GM19023 (cell line): ENCODE results near the gene WNT7B.
"Not testable (repeated sequence)": the region's sequence is repeated elsewhere in the genome, so short reads cannot be mapped to it uniquely, and the experiment has no call there.

ENCODE experiments used
- ATAC-seq: cut with Tn5 transposase; IDR thresholded peaks from one replicate; pipeline ENCODE4 v1.9.1; 2021; ENCODE audit warnings: mild to moderate bottlenecking, moderate library complexity; ENCODE audit not compliant: unreplicated experiment

WNT7B gene

DNA sequence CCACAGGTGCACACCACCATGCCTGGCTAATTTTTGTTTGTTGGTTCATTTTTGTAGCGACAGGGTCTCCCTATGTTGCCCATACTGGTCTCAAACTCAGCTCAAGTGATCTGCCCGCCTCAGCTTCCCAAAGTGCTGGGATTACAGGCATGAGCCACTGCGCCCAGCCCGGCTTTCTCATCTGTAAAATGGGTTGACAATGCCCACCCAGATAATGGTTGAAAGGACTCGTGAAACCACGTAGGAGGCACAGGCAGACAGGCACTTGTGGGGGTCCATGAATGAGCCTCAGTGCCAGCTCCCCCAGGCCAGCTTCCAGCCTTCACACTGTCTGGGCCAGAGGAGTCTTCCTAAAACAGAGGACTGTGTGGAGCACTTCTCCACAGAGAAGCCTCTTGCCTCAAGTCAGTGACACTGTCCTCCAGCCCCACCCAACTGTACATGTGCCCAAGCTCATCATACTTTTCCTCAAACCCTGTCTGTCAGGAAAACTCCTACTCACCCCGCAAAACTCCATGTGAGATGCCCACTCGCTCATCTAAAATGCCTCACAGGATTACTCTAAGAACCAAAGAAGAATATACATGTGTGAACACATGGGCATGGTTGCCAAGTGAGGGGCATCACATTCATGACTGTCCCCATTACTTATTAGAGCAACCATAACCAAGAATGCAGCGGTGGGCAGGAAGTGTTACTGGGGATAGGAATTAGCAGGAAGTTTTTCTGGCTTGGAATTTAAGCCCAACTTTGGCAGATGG is 32.1 kb upstream of the WNT7B start:
- ATAC-seq = no peak

DNA sequence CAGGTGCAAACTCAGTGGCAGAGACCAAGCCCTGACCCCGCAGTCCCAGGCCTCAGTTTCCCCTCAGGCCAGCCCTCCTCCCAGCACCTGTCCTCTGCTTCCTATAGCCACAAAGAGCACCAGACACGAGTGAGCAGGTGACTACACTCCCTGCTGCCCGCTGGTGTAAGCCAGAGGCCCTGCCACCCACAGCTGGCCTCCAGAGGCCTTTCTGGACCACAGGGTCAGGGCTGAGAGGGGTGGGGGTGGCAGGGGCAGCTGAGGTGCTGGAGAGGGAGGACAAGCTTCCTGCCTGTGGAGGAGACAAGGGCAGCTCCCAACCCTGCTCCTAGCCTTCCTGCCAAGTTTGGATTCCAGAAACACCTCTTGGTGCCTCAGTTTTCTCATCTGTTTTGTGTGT is 31.3 kb upstream of the WNT7B start:
- ATAC-seq = no peak

DNA sequence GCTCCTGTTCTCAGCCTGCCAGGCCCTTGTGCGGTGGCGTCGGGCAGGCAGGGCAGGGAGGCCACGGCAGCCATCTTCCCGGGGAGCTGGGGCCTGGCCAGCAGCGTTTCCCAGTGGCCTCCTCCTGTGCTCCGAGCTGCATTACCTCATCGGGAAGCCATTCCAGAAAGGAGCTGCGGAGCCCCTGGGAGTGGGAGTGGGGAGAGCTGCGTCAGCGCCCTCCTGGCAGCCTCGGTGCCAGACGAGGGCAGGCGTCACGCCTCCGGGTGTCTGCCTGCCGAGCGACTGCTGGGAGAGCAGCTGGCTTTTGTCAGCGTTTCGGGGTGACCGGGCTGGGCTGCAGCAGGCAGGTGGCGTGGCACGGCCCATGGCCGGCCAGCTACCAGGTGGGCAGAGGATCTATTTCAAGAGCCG is 30.9 kb upstream of the WNT7B start:
- no peak for ATAC-seq

DNA sequence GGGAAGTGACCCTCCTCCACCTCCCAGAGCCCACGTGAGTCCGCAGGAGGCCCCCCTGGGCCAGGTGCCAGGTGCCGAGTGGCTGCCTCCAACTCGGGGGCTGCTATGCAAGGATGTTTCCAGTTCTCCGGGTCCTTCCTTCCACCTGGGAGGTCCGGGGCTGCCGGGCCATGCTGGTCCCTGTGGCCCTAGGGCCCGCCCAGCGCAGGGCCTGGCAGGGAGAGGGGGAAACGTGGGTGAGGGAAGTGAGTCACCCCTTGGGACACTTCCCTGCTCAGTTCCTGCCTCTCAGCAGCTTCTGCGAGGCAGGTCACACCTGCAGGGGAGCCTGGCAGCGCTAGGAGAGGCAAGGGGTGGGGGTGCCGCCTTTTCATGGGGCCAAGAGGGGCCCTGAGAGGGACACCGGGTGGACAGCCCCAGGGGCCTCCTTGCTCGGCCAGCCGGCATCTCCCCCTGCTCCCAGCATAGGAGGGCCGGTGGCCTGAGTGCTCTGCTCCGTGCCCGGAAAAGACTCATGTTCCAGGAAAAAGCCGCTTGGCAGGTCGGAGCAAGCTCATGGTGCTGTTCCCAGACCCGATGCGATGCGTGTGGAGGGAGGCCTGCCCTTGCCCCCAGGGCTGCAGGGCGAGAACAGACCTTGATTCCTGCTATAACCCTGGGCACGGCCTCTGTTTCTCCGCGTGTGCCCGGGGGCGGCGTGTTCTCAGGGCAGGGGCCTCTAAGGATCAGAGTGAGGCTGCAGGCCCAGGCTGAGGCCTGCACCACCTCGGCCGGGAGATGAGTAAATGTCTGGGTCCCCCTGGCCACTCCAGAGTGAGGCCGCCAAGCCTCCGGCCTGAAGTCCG is 30.3 kb upstream of the WNT7B start:
- ATAC-seq = no peak

GRCh38 chr22:46006379-46007002 is 29.5 kb upstream of the WNT7B start:
- ATAC-seq = no peak

DNA sequence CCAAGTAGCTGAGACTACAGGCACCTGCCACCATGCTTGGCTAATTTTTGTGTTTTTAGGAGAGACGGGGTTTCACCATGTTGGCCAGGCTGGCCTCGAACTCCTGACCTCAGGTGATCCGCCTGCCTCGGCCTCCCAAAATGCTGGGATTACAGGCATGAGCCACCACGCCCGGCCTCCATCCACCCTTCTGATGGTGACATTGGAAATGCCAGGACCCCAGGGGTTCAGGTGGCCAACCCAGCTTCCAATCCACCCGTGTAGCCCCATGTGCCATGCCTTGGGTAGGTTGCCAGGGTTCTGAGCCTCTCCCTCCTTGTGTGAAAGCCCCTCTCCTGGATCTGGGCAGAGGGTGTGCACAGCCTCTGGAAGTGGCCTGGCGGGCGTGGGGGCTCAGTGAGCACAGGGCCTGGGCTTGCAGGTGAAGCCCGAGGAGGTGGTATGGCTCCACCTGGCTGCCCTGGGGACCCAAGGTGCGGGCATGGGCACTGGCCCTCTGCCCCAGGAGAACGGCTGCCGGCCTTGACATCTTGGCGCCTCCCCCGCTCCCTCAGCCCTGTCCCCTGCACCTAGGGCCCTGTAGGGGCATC is 28.2 kb upstream of the WNT7B start:
- not testable (repeated sequence) for ATAC-seq

GRCh38 chr22:46004105-46004866 is 27.3 kb upstream of the WNT7B start:
- ATAC-seq = no peak

DNA sequence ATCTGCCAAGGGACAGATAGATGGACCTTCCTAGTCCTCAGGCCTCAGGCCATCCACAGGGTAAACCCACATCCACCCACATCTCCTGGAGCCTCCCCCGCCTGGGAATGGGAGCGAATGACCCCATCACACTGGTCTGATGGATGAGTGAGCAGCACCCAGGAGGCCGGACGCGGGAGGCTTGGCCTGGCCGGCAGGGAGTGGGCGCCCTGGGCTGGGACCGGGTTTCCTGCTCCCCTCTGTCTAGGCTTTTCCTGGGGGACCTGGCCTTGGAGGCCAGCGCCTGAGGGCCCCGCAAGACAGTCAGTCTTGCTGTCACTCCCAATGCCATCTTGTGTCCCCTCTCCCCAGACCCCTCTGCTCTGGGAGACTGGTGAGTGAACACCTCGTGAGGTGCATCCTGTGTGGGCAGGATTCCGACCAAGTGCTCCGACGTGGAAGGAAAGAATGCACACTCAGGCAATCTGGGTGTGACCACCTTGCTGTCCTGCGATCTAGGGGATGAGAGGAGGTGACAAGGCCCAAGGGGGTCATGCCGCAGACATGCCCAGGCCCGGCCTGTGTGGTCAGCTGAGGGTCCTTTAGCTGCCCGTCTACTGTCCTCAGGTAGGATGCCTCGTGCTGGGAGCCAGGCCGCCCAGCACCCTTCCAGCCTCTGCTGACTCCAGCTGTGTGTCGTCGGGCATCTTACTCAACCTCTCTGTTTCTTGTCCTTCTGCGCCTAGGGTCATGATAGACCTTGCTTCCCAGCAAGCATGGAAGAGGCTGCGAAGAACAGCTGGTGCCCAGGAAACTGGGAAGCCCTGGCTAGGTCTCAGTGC is 26.5 kb upstream of the WNT7B start:
- ATAC-seq = no peak

DNA sequence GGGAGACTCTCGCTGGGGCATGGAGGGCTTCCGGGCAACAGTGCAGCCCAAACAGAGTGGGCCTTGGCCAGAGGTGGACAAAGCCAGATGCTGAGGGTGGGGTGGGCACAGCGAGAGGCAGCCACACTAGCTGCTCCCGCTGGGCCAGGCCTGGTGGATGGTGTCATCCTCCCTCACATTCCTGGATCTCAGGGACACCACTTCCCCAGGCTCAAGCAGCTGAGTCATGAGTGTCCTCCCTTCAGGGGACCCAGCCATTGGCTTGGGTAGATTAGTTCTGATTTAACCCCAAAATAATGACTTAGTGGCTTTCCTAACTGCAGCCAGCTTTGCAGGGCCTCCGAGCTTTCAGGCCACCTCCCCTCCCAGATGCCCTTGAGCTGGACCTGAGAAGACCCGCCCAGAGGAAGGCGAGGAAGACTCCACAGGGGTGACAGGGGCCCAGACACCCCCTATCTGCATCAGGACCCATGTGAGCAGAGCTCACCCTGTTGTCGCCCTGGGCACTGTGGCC is 25.9 kb upstream of the WNT7B start:
- ATAC-seq = no peak

GRCh38 chr22:46001426-46002106 is 24.6 kb upstream of the WNT7B start:
- no peak for ATAC-seq

DNA sequence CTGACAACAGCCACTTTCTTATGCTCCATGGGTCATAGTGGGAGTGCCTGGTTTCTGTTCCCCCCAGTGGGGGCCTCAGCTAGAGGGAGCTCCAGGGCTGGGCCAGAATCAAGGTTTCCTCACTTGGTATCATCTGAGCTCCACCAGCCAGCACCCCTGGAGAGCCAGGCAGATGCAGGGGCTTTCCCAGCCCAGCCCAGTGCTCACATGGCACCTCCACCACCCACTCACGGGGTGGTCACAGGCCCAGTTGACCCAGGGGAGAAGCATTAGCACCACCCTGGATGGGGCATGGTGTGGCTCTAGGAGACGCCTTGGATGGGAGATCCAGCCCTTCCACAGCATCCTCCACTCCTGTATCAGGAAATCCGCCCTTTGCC is 24.1 kb upstream of the WNT7B start:
- ATAC-seq = no peak

DNA sequence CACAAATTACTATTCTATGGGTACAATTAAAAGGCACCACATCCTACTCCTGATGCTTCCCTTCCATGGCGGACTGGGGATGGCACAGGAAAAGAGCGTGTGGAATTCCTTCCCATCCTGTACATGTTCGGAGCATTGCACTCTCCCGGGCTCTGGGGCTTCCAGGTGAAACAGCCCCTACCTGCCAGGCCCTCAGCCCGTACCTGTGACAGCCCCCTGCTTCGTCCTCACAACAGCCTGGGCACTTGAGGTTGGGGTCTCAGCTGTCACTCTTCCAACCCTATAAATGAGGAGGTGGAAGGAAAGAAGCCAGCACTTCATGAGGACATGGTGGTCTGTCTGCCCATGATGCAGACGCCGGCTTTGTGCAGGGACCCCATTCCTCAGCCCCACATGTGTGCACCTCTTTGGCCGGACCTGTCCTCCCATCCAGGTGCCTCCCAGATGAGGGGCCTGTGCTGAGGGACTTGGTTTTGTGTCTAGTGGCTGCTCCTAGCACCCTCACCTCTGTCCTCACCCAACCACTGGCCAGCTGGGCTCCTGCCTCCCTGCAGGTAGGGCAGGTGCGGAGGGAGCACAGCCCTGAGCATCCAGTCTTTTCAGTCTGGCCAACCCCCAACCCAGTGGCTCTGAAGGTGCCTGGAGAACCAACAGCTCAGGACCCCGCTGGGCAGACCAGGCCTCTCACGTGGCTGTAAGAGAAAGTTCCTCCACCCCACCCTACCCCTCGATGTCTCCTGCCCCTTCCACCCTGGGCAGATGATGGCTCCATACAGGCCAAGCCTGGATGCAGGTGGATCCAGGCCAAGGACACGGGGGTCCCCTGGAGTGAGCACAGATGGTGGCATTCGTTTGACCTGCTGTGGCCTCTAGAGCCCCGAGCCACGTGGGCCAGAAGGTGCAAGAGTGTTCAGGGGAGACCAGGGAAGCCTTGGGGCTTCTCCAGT is 23.4 kb upstream of the WNT7B start:
- no peak for ATAC-seq

DNA sequence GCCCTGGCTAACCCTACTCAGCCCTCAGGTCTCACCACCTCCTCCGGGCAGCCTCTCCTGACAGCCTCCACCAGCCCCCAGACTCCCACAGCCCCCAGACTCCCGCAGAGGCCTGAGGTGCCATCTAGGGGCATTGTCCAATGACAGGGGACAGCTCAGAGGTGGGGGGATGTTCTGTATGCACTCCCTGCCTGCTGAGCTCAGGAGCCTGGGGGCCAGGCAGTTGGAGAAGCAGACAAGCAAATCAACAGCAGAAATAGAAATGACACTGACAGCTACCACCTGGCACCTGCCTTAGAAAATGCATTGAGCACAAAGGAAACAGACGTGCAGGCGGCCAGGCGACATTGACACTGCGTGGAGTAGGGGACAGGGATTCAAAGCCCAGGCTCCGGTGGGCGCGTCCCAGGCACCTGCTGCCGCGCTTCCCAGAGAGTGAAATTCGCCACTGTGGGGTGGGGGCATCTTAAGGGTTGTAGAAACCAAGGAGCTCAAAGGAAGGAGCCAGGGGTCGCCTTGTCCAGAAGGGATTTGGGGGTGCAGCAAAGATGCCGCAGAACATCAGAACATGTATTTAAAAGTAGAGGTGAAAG is 22.5 kb upstream of the WNT7B start:
- no peak for ATAC-seq

DNA sequence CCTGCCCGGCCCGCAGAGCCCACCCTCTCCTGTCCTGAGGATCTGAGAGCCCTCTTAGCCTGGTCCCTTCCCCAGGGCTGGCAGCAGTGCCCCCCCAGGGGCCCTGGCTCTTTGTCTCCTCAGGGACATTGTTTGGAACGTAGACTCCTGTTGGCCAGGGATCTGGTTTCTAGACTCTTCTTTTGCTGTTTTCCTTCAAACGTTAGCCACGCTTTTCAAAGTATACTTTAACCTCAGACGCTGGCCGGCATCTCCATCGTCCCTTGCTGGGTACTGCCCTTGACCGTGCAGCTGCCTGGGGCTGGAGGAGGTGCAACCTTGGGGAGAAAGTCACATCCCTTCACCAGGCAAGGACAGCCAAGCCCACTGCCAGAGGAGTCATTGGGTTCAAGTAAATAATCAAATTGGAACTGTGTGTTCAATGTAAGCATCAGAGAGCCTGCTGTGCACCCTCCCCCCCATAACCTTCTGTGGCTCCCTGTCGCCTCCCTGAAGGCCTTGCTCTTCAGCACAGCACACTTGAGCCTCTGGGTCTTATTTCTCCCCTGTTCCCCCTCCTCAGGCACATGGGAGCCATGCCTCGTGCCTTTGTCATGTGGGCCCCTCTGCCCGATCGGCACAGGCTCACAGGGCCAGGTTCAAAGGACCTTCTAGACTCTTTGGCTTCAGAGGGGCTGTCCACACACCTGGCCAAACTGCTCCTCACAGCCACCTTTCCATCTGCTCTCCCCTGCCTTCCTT is 21.8 kb upstream of the WNT7B start:
- ATAC-seq = no peak

GRCh38 chr22:45997777-45998637 is 21.0 kb upstream of the WNT7B start:
- ATAC-seq = no peak
